BJ (cell line): Measurements from ENCODE around the gene ZDHHC13. TPM values are rescaled to one million over a fixed set of nuclear protein-coding genes. Genes with fewer than 3 reads are reported as not detected.

Experiments used
- CTCF ChIA-PET: fragments of 350-600 bp; formaldehyde crosslinking; extraction: SDS; loops from one replicate; lab custom pipeline; 2021; ENCODE audit warnings: antibody characterized with exemption, inconsistent platforms; lab: Yijun Ruan, JAX
- POLR2A ChIA-PET: fragments of 300-600 bp; sonication (Branson Sonifier 250); formaldehyde crosslinking; extraction: SDS; loops from one replicate; lab custom pipeline; 2021; ENCODE audit warnings: antibody characterized with exemption; lab: Charles Lee
- DNase-seq: peaks from one replicate; pipeline ENCODE4 v3.0.0-alpha.2; 2011; ENCODE audit warnings: low read depth
- H3K27me3 ChIP-seq: 2 replicates; pipeline ENCODE4 v1.6.0; 2011; ENCODE audit warnings: low read length; ENCODE audit not compliant: control insufficient read depth, insufficient read depth
- H3K36me3 ChIP-seq: 2 replicates; pipeline ENCODE4 v1.5.1; 2011; ENCODE audit warnings: low read length; ENCODE audit not compliant: control insufficient read depth, insufficient read depth
- H3K4me3 ChIP-seq: 2 replicates; pipeline ENCODE4 v1.5.1; 2011; ENCODE audit warnings: low read depth, mild to moderate bottlenecking, control low read depth, low read length
- CTCF ChIP-seq: IDR thresholded peaks from 2 replicates; pipeline ENCODE4 v1.5.1; 2011; ENCODE audit warnings: low read depth, mild to moderate bottlenecking, control low read depth, inconsistent platforms, low read length, moderate library complexity; ENCODE audit not compliant: insufficient read depth
- polyA plus RNA-seq: library from polyadenylated mRNA; depleted of rRNA; stranded (reverse); fragments of >200 nt; gene quantifications from 2 replicates; pipeline ENCODE4 v1.2.3, GENCODE V29; 2011

The ZDHHC13 gene
- polyA plus RNA-seq, 1 experiment: 9.3 TPM

DNA sequence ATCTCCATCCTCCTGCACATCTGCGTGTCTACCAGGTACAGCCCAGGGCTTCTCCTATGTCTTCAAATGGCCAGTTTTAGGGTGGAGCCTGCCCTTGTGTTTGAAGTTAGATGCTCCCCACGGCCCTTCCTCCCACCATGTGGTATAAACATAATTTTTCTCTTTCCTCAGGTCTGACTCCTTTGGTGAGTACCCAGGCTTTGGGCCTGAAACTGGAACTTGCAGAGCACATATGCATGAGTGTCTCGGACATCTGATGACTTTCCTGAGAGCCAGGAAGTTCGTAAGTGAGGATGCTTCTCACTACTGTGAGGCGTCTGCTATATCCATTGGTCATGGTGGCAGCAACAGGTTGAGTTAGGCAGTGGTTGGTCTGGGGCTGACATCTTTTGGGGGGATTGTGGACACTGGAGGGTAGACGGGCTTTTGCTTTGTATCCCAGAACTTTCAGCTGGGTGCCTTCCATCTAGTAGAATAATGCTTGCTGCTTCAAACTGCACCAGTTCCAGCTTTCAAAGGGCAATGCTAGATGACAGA lies 68.6 kb downstream of the ZDHHC13 start:
- POLR2A ChIA-PET: no interaction called here
- CTCF ChIA-PET: no interaction called here
- Histone ChIP-seq H3K27me3 (no peaks in the 10 kb centered on the region), H3K4me3 (no peak overlapping the region), H3K36me3 (no peaks in the 10 kb centered on the region)
- no peak for DNase-seq
- TF ChIP-seq CTCF: no peak

GRCh38 chr11:19187114-19187832 lies 70.3 kb downstream of the ZDHHC13 start:
- no peak for DNase-seq
- no peak overlapping the region for H3K4me3 ChIP-seq
- TF ChIP-seq CTCF: no peak
- peaks cover 3% of the 10 kb centered on the region; the same call in 1 of the 2 replicates for H3K27me3 ChIP-seq
- POLR2A ChIA-PET: no interaction called here
- CTCF ChIA-PET: interaction anchor here (1.2 kb wide), 1 partner anchor 49 kb away, joined by 4 read pairs; no protein-coding TSS in a partner anchor
- no peaks in the 10 kb centered on the region for H3K36me3 ChIP-seq

GRCh38 chr11:19187833-19188258 lies 70.9 kb downstream of the ZDHHC13 start:
- CTCF ChIA-PET: no interaction called here
- H3K36me3 ChIP-seq: no peaks in the 10 kb centered on the region
- DNase-seq: no peak

DNA sequence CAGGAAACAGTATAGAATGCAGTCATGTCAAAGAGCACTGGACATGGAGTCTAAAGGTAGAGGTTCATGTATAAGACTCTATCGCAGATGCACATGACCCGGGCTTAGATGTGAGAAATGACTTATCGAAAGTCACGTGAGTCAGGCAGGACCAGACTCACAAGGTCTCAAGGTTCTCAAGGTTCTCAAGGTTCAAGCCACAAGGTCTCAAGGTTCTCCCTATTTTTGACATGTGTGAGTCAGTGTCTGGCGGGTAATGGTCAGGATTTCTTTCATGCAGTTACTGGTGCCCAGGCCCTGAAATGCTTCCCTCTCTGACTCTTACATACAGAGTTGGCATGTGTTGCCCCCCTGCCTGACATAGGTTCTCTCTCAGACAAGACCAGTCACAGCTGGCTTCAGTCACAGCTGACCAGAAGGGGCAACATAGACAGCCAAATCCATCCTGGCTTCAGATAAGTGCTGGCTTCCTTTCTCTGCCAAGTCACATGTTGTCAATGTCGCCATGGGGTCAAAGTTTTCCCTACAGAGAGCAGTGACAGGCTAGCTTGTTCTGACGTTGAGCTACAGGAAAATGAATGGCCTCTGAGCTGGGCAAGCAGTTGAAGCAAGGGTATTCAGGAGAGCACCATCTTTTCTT lies 74.7 kb downstream of the ZDHHC13 start:
- TF ChIP-seq CTCF: no peak
- ChIA-PET CTCF (interaction anchor here (0.6 kb wide), 1 partner anchor 13 kb away, joined by 3 read pairs; no protein-coding TSS in a partner anchor), POLR2A (no interaction called here)
- H3K4me3 ChIP-seq: no peak overlapping the region
- H3K27me3 ChIP-seq: peaks cover 3% of the 10 kb centered on the region
- DNase-seq: no peak
- H3K36me3 ChIP-seq: no peaks in the 10 kb centered on the region

More at GRCh38 chr11:19187833-19188258, 70.9 kb downstream of the ZDHHC13 start:
- H3K4me3 ChIP-seq: no peak overlapping the region
- POLR2A ChIA-PET: no interaction called here
- TF ChIP-seq CTCF: no peak
- peaks cover 3% of the 10 kb centered on the region; the same call in 1 of the 2 replicates for H3K27me3 ChIP-seq

GRCh38 chr11:19193916-19194315 lies 76.9 kb downstream of the ZDHHC13 start:
- Histone ChIP-seq H3K36me3 (no peaks in the 10 kb centered on the region), H3K4me3 (no peak overlapping the region), H3K27me3 (peaks cover 3% of the 10 kb centered on the region)
- TF ChIP-seq CTCF: no peak
- ChIA-PET POLR2A (no interaction called here), CTCF (interaction anchor here (1.1 kb wide), 1 partner anchor 10 kb away, joined by 4 read pairs; no protein-coding TSS in a partner anchor)
- no peak for DNase-seq
